Activated CD8-positive, alpha-beta memory T cell treated with anti-CD3 and anti-CD28 coated beads for 4 hours (primary cell): ENCODE results near the gene ABHD2.
"Not testable (repeated sequence)": the region's sequence is repeated elsewhere in the genome, so short reads cannot be mapped to it uniquely, and the experiment has no call there.

ENCODE experiments used
- DNase-seq, 2 donors: peaks; one replicate each; pipeline ENCODE4 v3.0.0-alpha.2; 2020; ENCODE audit warnings: low read depth in 2 of 2

ABHD2 gene

GRCh38 chr15:89087830-89088604 is at the start of gene ABHD2:
TSS of gene ABHD2 (plus strand) at chr15:89088456. CDS start at chr15:89116328, 27,872 bp downstream.
- peak; percentile 93 to 95 for DNase-seq

- DNase-seq, result no peak
Measured at GRCh38 chr15:89039142-89039541, 49.1 kb upstream of the ABHD2 start.

- DNase-seq, result no peak
Measured at GRCh38 chr15:89041507-89041906, 46.7 kb upstream of the ABHD2 start.

- no peak for DNase-seq
Measured at GRCh38 chr15:89042387-89042786, 45.9 kb upstream of the ABHD2 start.

- no peak for DNase-seq
Measured at GRCh38 chr15:89043031-89044002, 44.9 kb upstream of the ABHD2 start.

- DNase-seq, result not testable (repeated sequence)
Measured at GRCh38 chr15:89049016-89049666, 39.1 kb upstream of the ABHD2 start.

GRCh38 chr15:89051875-89052274 is 36.4 kb upstream of the ABHD2 start:
- no peak for DNase-seq

GRCh38 chr15:89052474-89052873 is 35.8 kb upstream of the ABHD2 start:
- DNase-seq, result no peak

GRCh38 chr15:89054873-89055272 is 33.4 kb upstream of the ABHD2 start:
- DNase-seq, result no peak

GRCh38 chr15:89057506-89058133 is 30.6 kb upstream of the ABHD2 start:
- DNase-seq, result peak; percentile 62 to 67

GRCh38 chr15:89058376-89058775 is 29.9 kb upstream of the ABHD2 start:
- no peak for DNase-seq

- no peak for DNase-seq
Measured at GRCh38 chr15:89058876-89059405, 29.3 kb upstream of the ABHD2 start.

GRCh38 chr15:89066280-89066679 is 22.0 kb upstream of the ABHD2 start:
- DNase-seq, result no peak

- no peak for DNase-seq
Measured at GRCh38 chr15:89067751-89068150, 20.5 kb upstream of the ABHD2 start.

- DNase-seq, result peak in 1 of 2 donors; percentile 14
Measured at GRCh38 chr15:89068325-89068784, 19.9 kb upstream of the ABHD2 start.

- DNase-seq, result no peak
Measured at GRCh38 chr15:89070197-89071124, 17.8 kb upstream of the ABHD2 start.

GRCh38 chr15:89071471-89071870 is 16.8 kb upstream of the ABHD2 start:
- no peak for DNase-seq

GRCh38 chr15:89072277-89072869 is 15.9 kb upstream of the ABHD2 start:
- DNase-seq, result no peak

- no peak for DNase-seq
Measured at GRCh38 chr15:89074402-89075012, 13.7 kb upstream of the ABHD2 start.
